Hematopoietic multipotent progenitor cell treated with erythropoietin and hydrocortisone succinate and interleukin-3 and kit ligand, for 17 days (in vitro differentiated cells): ENCODE measurements around the gene GMPR2.

Experiments used
- DNase-seq: peaks from one replicate; pipeline ENCODE4 v3.0.0-alpha.2; 2015; ENCODE audit warnings: low spot score

The GMPR2 gene

GRCh38 chr14:24252289-24253124 lies 19.8 kb downstream of the GMPR2 start:
- no peak for DNase-seq

- no peak for DNase-seq
Observed at GRCh38 chr14:24253936-24254335, 21.2 kb downstream of the GMPR2 start.

- no peak for DNase-seq
Observed at GRCh38 chr14:24254630-24255392, 22.1 kb downstream of the GMPR2 start.

GRCh38 chr14:24255438-24255837 lies 22.7 kb downstream of the GMPR2 start:
- DNase-seq, result no peak

- DNase-seq, result peak; percentile 29
Observed at GRCh38 chr14:24255931-24256711, 23.4 kb downstream of the GMPR2 start.

- no peak for DNase-seq
Observed at GRCh38 chr14:24256960-24257359, 24.2 kb downstream of the GMPR2 start.

GRCh38 chr14:24258119-24258518 lies 25.4 kb downstream of the GMPR2 start:
- no peak for DNase-seq

GRCh38 chr14:24258548-24259265 lies 26.0 kb downstream of the GMPR2 start:
- no peak for DNase-seq

GRCh38 chr14:24259282-24260025 lies 26.7 kb downstream of the GMPR2 start:
- no peak for DNase-seq

GRCh38 chr14:24260026-24260779 lies 27.5 kb downstream of the GMPR2 start:
- DNase-seq, result no peak

- no peak for DNase-seq
Observed at GRCh38 chr14:24260780-24261157, 28.0 kb downstream of the GMPR2 start.

- DNase-seq, result no peak
Observed at GRCh38 chr14:24261256-24261968, 28.7 kb downstream of the GMPR2 start.

- no peak for DNase-seq
Observed at GRCh38 chr14:24261969-24262327, 29.2 kb downstream of the GMPR2 start.

- no peak for DNase-seq
Observed at GRCh38 chr14:24262821-24263733, 30.3 kb downstream of the GMPR2 start, which contains the start of gene TGM1. TSS of gene TGM1 (minus strand) at chr14:24263177. CDS start at chr14:24262352, 825 bp downstream.

GRCh38 chr14:24263848-24264247 lies 31.1 kb downstream of the GMPR2 start:
- DNase-seq, result no peak

- no peak for DNase-seq
Observed at GRCh38 chr14:24264298-24264697, 31.6 kb downstream of the GMPR2 start.

- no peak for DNase-seq
Observed at GRCh38 chr14:24266344-24267244, 33.9 kb downstream of the GMPR2 start.

GRCh38 chr14:24267516-24267915 lies 34.8 kb downstream of the GMPR2 start:
- no peak for DNase-seq
